GM21381 (cell line): ENCODE data around the gene KCNQ2.

Experiments used
- ATAC-seq: cut with Tn5 transposase; IDR thresholded peaks from one replicate; pipeline ENCODE4 v1.9.1; 2021; ENCODE audit warnings: mild to moderate bottlenecking, moderate library complexity; ENCODE audit not compliant: unreplicated experiment

Gene KCNQ2

GRCh38 chr20:63439866-63440265, 32.6 kb downstream of the KCNQ2 start:
- ATAC-seq: no peak

- ATAC-seq: no peak
Observed at GRCh38 chr20:63438121-63438520, 34.3 kb downstream of the KCNQ2 start.

GRCh38 chr20:63435552-63435951, 36.9 kb downstream of the KCNQ2 start:
- ATAC-seq: no peak

GRCh38 chr20:63434599-63435378, 37.7 kb downstream of the KCNQ2 start:
- ATAC-seq: no peak

- no peak for ATAC-seq
Observed at GRCh38 chr20:63433756-63434531, 38.5 kb downstream of the KCNQ2 start.

- no peak for ATAC-seq
Observed at GRCh38 chr20:63433351-63433750, 39.1 kb downstream of the KCNQ2 start.

GRCh38 chr20:63432577-63433325, 39.7 kb downstream of the KCNQ2 start:
- no peak for ATAC-seq

- no peak for ATAC-seq
Observed at GRCh38 chr20:63431944-63432343, 40.5 kb downstream of the KCNQ2 start.

- ATAC-seq: no peak
Observed at GRCh38 chr20:63430891-63431290, 41.6 kb downstream of the KCNQ2 start.

- no peak for ATAC-seq
Observed at GRCh38 chr20:63429992-63430391, 42.5 kb downstream of the KCNQ2 start.

GRCh38 chr20:63428906-63429575, 43.4 kb downstream of the KCNQ2 start:
- ATAC-seq: no peak

- no peak for ATAC-seq
Observed at GRCh38 chr20:63427724-63428330, 44.6 kb downstream of the KCNQ2 start.

- ATAC-seq: no peak
Observed at GRCh38 chr20:63427206-63427605, 45.2 kb downstream of the KCNQ2 start.

GRCh38 chr20:63425846-63426485, 46.5 kb downstream of the KCNQ2 start:
- ATAC-seq: no peak

- ATAC-seq: no peak
Observed at GRCh38 chr20:63424613-63425012, 47.8 kb downstream of the KCNQ2 start.

GRCh38 chr20:63423751-63424150, 48.7 kb downstream of the KCNQ2 start:
- no peak for ATAC-seq

GRCh38 chr20:63422653-63423052, 49.8 kb downstream of the KCNQ2 start:
- ATAC-seq: no peak

- no peak for ATAC-seq
Observed at GRCh38 chr20:63421913-63422312, 50.5 kb downstream of the KCNQ2 start.

GRCh38 chr20:63421094-63421692, 51.3 kb downstream of the KCNQ2 start:
- no peak for ATAC-seq
